NCI-H2171 (cell line): Measurements from ENCODE around the gene STAP2.
A peak's percentile ranks its signal among the peaks of the same experiment; 100 is the strongest.

Experiments used
- DNase-seq: peaks from one replicate; lab custom pipeline; 2025; lab: John Stamatoyannopoulos, UW

STAP2 gene

GRCh38 chr19:4338441-4339355, at the start of gene STAP2:
Gene STAP2, minus strand, starts transcription at chr19:4338827. Its CDS starts 74 bp downstream, at chr19:4338753.
- no peak for DNase-seq

GRCh38 chr19:4386041-4386782, 47.6 kb upstream of the STAP2 start:
- DNase-seq = no peak

- no peak for DNase-seq
Measured at GRCh38 chr19:4385291-4386040, 46.8 kb upstream of the STAP2 start.

DNA sequence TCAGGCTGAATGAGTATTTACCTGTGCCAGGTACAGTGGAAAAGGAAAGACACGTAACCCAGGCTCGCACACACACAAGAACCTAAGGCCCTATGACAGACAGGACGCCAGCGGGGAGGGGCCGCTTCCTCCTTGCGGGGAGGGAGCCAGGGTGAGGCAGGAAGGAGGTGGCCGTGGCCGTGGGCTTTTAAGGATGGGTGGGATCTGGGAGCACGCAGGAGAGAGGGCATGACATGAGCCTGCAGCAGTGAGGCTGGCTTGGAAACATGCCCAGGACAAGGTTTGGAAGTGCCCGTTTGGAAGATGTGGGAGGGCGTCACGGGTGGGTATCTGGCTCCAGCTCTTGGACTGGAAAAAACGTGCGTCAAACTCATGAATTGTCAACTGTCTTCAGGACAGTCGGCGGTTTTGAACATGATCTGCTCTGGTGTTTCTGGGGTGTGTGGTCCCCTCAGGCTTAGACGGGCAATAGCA, 41.7 kb upstream of the STAP2 start:
- DNase-seq = no peak

GRCh38 chr19:4379383-4380253, 41.0 kb upstream of the STAP2 start:
- peak; percentile 83 for DNase-seq

DNA sequence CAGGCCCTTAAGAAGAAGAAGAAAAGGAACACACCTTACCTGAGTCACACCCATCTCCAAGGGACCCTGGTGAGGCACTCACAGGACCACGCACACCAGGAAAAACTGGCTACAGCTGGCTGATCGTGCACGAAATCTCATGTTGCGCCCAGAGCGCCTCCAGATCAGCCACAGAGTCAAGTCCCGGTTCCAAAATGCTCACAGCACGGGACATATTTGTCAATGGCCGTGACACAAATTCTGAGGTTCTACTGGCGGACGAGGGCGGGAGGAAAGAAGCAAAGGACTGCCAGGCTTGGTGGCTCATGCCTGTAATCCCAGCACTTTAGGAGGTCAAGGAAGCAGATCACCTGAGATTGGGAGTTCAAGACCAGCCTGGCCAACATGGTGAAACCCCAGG, 40.3 kb upstream of the STAP2 start:
- no peak for DNase-seq

GRCh38 chr19:4376991-4377781, 38.6 kb upstream of the STAP2 start:
- DNase-seq = no peak

DNA sequence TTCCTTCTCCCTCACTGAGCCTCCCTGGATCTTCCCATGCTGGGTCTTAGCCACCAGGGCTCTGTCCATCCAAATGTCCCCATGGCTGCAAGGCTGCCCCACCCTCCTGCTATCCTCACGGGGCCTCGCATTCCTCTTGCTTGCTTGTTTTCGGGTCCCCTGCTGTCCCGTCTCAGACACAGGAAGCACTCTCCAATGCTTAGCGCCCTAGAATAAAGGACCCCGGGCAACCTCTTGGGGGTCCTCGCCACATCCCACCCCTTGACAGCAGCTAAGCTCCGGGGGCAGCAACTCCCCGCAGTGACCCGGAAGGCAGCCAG, 38.0 kb upstream of the STAP2 start:
- DNase-seq = no peak

DNA sequence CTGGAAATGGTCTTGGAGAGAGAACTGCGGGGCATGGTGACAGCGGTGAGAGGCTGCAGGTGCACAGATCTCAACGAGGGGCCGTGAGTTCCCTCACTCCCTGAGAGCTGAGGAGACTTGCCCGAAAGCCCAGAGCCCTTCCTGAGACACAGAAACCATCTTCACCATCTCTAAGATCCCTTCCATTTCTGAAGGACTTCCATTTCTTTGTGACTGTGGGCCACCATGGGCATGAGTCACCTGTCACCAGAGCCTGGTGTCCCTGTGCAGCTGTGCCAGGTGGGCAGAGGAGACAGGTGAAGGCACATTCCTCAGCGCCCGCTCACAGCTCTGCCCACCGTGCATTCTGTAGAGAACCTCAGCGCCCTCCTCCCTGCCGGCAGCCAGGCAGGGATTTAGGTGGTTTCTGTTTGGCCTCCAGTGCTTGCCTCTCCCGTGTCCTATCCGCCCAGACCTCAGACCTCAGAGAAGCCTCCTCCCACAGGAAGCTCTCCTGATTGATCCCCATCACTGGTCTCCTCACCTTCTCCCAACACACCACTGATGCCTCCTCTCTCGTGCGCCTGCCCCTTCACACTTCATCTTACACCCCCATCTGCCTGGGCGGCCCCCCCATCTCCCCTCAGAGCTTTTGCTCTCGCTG, 37.5 kb upstream of the STAP2 start:
- DNase-seq = no peak

DNA sequence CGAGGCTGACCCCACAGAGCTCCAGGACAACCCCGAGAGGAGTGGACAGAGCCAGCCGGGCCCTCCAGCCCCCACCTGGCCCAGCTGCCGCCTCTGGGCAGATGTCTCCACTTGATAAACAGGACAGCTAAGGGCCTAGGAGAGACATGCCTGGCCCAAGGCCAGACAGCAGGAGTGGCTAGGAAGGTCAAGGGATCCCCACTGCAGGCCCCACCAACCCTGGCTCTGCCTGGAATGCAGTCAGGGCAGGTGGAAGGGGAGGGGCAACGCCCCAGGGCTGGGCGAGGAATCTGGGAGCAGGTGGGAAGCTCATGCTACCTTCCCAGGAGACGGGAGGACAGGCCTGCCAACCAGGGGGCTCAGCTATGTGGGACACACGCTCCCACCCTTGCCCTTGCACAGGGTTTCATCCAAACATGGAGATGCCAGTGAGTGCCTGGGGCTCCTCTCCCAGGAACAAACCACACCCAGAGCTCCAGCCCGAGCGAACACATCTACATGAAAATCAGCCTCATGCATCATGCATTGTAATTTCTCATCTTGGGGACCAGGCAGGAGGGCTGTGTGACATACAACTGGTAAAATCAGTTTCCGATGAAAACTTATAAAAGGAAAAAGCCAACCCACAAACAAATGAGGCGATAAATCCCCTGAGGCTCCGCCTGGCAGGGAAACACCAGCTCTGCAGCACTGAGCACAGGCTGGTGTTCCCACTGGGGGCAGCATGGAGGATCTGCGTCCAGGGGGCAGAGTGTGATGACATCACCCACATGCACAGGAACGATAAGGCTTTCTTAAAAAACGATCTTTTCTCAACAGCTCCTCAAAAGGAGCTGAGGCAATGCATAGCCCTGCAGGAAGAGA, 36.8 kb upstream of the STAP2 start:
- DNase-seq = peak; percentile 78

DNA sequence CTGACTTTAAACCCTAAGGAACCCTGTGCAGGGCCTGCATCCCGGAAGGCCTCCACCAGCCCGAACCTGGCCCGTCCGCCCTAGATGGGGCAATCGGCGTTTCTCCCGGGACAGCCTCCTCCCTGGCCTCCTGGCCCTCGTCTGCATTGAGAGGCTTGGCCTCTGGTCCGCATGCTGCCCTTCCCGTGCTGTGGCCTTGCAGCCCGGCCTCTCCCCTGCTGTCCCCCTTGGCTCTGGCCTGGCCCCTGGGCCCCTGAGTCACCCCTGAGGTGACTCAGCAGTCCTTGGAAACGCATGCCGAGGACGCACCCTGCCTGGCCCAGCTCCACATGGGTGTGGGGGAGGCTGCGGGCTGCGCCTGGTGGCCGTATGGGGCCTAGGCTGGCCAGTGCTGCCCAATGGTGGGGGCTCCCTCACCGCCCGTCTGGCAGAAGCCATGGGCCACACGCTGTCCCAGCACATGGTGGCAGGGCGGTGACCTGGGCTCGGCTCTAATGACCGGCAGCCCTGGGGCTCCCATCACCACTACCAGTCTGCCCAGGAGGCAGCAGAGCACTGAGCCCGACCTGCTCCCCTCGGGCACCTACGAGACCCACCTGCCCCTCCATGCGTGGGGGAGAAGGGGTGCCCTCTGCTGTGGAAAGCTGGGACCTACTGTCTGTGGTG, 36.0 kb upstream of the STAP2 start:
- no peak for DNase-seq

DNA sequence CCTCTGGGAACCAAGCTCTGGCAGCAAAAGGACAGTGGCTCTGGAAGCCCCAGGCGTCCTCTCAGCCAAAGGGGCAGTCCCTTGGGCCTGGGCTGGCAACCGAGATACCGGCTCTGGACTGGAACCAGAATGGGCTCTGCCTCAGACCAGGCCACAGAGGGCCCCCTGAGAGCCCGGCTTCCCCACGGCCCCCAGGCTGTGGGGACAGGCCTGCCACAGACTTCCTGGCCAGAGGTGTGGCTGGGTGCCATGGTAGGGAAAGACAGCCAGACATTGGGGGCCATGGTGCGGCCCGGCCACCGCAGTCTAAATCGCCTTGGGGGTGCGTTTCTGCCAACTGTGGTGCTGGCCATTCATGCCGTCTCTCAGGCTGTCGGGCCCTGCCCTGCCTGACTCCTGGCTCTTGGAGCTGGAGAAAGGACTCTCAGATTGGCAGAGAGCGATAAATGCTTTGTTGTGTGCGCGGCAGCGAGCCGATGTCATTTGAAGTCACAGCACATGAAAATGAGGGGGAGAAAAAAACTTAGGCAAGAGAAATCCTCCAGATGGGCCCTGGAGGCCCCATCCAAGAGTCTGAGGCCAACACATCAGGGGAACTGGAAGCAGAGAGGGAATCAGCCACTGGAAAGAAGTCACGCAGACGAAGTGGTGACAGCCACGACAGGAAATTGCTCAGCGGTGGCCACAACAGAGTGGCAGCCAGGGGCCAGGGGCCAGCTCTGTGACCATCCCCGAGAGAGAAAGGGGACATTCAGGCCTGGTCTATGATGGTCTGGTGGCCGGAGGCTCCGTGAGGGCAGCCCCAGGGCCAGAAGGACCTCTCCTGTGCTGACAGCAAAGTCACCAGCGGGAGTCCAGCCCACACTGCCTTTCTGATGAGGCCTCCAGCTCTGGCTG, 35.2 kb upstream of the STAP2 start:
- no peak for DNase-seq

- DNase-seq = no peak
Measured at GRCh38 chr19:4373013-4373367, 34.4 kb upstream of the STAP2 start.

- DNase-seq = no peak
Measured at GRCh38 chr19:4372165-4373012, 33.8 kb upstream of the STAP2 start.

DNA sequence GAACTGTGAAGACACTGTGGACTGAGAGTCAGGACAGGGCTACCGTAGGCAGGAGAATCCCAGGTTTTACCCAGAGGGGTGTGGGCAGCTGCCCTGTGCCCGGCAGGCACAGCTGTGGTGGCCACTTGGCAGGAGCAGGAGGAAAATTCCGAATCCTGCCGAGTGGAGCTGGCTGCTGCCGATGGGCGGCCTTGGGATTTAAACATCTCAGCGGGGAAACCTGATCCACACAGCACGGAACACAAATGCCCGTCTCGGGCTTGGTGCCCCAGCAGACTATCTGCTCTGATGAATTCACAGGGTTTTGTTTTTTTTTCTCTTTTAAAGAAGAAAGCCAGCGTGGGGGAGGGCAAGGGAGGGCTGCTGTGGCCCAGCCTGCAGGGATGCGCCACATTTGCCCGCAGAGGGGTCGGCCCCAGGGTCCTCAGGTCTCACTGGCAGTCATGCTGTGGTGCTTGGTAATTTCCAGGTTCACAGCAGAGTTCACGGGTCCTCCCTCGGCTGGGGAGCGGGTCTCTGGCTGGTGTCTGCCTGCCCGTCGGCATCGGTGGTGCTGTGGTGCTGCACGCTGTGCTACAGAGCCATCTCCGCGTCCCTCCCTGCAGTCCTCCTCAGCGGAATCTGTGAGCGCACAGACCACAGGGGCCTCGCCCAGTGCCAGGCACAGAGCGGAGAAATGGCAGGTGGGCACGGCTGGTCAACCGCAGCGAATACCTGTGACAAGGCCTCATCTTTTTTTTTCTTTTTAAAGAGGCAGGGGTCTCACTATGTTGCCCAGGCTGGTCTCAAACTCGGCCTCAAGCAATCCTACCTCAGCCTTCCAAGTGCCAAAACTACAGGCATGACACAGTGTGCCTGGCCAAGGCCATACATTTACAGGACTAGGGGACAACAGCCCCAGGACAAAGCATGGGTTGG, 32.9 kb upstream of the STAP2 start:
- peak; percentile 32 for DNase-seq
